K562 (cell line): ENCODE data around the gene GRIA1.

ENCODE experiments used
- CREB5 ChIP-seq: fragments of 250-450 bp; sonication (Bioruptor Pico); IDR thresholded peaks from 2 replicates; pipeline ENCODE4 v1.5.0; 2020; ENCODE audit warnings: mild to moderate bottlenecking
- EZH2 ChIP-seq: IDR thresholded peaks from 2 replicates; pipeline ENCODE4 v1.6.1; 2012; ENCODE audit warnings: low read depth, mild to moderate bottlenecking, inconsistent platforms, low read length, borderline replicate concordance
- HDAC1 ChIP-seq, 2 experiments: fragments of 450-650 bp; IDR thresholded peaks; 2 replicates each; pipeline ENCODE4 v1.6.1; 2016 to 2017; ENCODE audit warnings: inconsistent platforms in 1 of 2, mild to moderate bottlenecking in 1 of 2, moderate library complexity in 1 of 2
- HMBOX1 ChIP-seq: sonication (generic); IDR thresholded peaks from 2 replicates; pipeline ENCODE4 v1.6.1; 2016
- KLF10 ChIP-seq: fragments of 250-450 bp; sonication (Bioruptor Pico); IDR thresholded peaks from 2 replicates; pipeline ENCODE4 v1.6.1; 2021; ENCODE audit warnings: matching md5 sums
- MLX ChIP-seq, 2 experiments: fragments of 450-650 bp in 1 of 2; sonication (generic) in 1 of 2; formaldehyde crosslinking; conservative IDR thresholded peaks; 2 replicates each; pipeline versions ENCODE4 v1.4.0 to v1.8.1; 2020 to 2022; ENCODE audit warnings: mild to moderate bottlenecking in 1 of 2, missing genetic modification reagents in 1 of 2
- POLR2A ChIP-seq: fragments of 450-650 bp; conservative IDR thresholded peaks from 2 replicates; pipeline ENCODE4 v1.6.1; 2016
- SAFB ChIP-seq: fragments of 200-400 bp; formaldehyde crosslinking; IDR thresholded peaks from 2 replicates; pipeline ENCODE4 v1.6.1; 2017; ENCODE audit warnings: low read depth, low read length, borderline replicate concordance
- SIN3A ChIP-seq, 2 experiments: fragments of 150-350 bp in 1 of 2; IDR thresholded peaks; 2 replicates each; pipeline ENCODE4 v1.6.1; 2011 to 2016; ENCODE audit warnings: borderline replicate concordance in 2 of 2, low read depth in 2 of 2, low read length in 2 of 2, mild to moderate bottlenecking in 2 of 2, moderate library complexity in 2 of 2; ENCODE audit not compliant: control insufficient read depth in 1 of 2
- SP2 ChIP-seq: IDR thresholded peaks from 2 replicates; pipeline ENCODE4 v1.6.1; 2011; ENCODE audit warnings: mild to moderate bottlenecking, low read depth, low read length, moderate library complexity; ENCODE audit not compliant: poor library complexity, severe bottlenecking; ENCODE audit errors: extremely low read depth
- SRF ChIP-seq, 2 experiments: fragments of 250-450, 450-650 bp in 1 of 2; sonication (Bioruptor Pico) in 1 of 2; sonication (generic) in 1 of 2; formaldehyde crosslinking; IDR thresholded peaks; 2 replicates each; pipeline versions ENCODE4 v1.5.0 to v1.5.1; 2020 to 2022; ENCODE audit warnings: mild to moderate bottlenecking in 1 of 2, missing genetic modification reagents in 1 of 2
- WHSC1 ChIP-seq: IDR thresholded peaks from one replicate; pipeline ENCODE4 v1.6.1; 2012; ENCODE audit warnings: low read length, control low read depth, inconsistent platforms
- ZC3H4 ChIP-seq: sonication (generic); formaldehyde crosslinking; IDR thresholded peaks from 2 replicates; pipeline ENCODE4 v1.9.0; 2021; ENCODE audit warnings: missing genetic modification reagents, borderline replicate concordance
- ZNF561 ChIP-seq: fragments of 450-650 bp; formaldehyde crosslinking; conservative IDR thresholded peaks from 2 replicates; pipeline ENCODE4 v1.4.0; 2020; ENCODE audit warnings: mild to moderate bottlenecking, moderate library complexity

- no peak for TF ChIP-seq SP2
- TF ChIP-seq SRF (CRISPR knock-in tag; IDR thresholded peaks at IDR 0.05): no peak
- no peak for TF ChIP-seq WHSC1
- TF ChIP-seq HMBOX1: no peak
- TF ChIP-seq POLR2A: no peak
- no peak for TF ChIP-seq KLF10
- no peak for TF ChIP-seq ZC3H4 (CRISPR knock-in tag)
- TF ChIP-seq SAFB: no peak
- TF ChIP-seq ZNF561: no peak
- no peak for TF ChIP-seq SIN3A (IDR thresholded peaks at IDR 0.05; ENCODE audit: borderline replicate concordance in 2 of 2, control insufficient read depth in 1 of 2, low read depth in 2 of 2, low read length in 2 of 2)
- TF ChIP-seq CREB5 (CRISPR knock-in tag): no peak
- TF ChIP-seq EZH2: no peak
- no peak for TF ChIP-seq HDAC1 (IDR thresholded peaks at IDR 0.05)
- no peak for TF ChIP-seq MLX (CRISPR knock-in tag; conservative IDR thresholded peaks at IDR 0.05)
Measured at GRCh38 chr5:153713943-153714342, 223.5 kb downstream of the GRIA1 start.
